ENCODE data around the gene SGCG. TPM values are rescaled to one million over a fixed set of nuclear protein-coding genes. Genes with fewer than 3 reads are reported as not detected.

The SGCG gene
- total RNA-seq, 1 experiment from 2014 or later = not detected

DNA sequence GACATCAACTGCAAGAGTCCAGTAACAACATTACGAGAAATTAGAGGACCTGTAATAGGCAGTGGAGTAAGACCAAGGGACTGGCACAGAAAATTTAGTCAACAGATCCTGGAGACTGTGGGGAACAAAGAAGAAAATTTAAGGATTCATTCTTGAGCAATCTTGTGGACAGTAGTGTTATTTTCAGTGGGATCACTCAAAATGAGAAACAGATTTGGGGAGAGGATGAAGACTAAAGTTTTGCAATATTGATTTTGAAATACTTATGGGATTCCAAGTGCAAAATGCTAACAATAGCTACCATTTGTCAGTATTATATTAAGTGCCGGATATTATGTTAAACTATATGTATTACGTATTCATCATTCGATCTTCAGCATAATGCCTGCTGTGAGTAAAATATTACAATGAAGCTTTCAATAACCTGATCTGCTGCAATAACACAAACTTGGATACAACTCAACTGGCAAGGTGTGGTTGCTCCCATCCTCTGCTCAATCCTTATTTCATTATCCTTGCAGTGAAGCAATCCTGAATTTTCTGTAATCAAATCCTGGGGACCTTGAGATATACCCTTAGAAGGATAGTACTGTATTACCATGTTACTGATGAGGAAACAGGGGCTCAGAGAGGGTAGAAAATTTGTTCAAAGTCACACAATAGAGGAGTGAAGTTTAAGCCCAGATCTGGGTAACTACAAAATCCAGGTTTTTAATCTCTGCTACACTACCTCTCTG lies 168.6 kb downstream of the SGCG start:
- Histone ChIP-seq H4K91ac (ENCODE audit: insufficient read length, low read depth, low read length) (no peak overlapping the region), H3K56ac (ENCODE audit: insufficient read length, low read depth, low read length) (no peak overlapping the region), H3K27me3 (ENCODE audit: insufficient read depth, low read length) (no peaks in the 10 kb centered on the region), H3K9me3 (ENCODE audit: control insufficient read depth, low read depth, low read length) (no peaks in the 10 kb centered on the region), H3K4ac (ENCODE audit: low read depth, low read length) (no peak overlapping the region), H3K18ac (ENCODE audit: insufficient read length, low read depth, low read length) (no peak overlapping the region), H2BK20ac (ENCODE audit: low read depth, low read length, poor library complexity, severe bottlenecking) (no peak overlapping the region), H3K27ac (ENCODE audit: insufficient read length, low read depth, low read length) (no peak overlapping the region), H3K79me1 (ENCODE audit: insufficient read depth, low read depth, low read length, poor library complexity, severe bottlenecking) (peaks cover 5% of the 10 kb centered on the region), H3K9ac (ENCODE audit: extremely low read depth, insufficient read length, low read length) (no peak overlapping the region), H3K23me2 (ENCODE audit: insufficient read length, low read depth, low read length, poor library complexity, severe bottlenecking) (no peaks in the 10 kb centered on the region), H2BK12ac (ENCODE audit: insufficient read length, low read depth, low read length) (no peak overlapping the region), H3K23ac (ENCODE audit: insufficient read length, low read depth, low read length) (no peak overlapping the region), H2BK5ac (ENCODE audit: insufficient read length, low read length) (no peak overlapping the region), H2BK120ac (ENCODE audit: low read depth, low read length, poor library complexity, severe bottlenecking) (no peak overlapping the region), H3K4me2 (ENCODE audit: insufficient read depth, insufficient read length, low read length) (no peak overlapping the region), H3T11ph (ENCODE audit: low read length) (no peak overlapping the region), H4K8ac (replicated peaks; ENCODE audit: insufficient read length, low read depth, low read length) (no peak overlapping the region), H4K5ac (ENCODE audit: insufficient read length, low read depth, low read length) (no peak overlapping the region), H3K4me1 (ENCODE audit: insufficient read depth, low read length) (no peaks in the 10 kb centered on the region), H3K14ac (ENCODE audit: insufficient read depth, low read length) (no peak overlapping the region), H2AFZ (ENCODE audit: low read length) (no peak overlapping the region), H2AK5ac (ENCODE audit: insufficient read length, low read length) (no peak overlapping the region), H4K20me1 (ENCODE audit: control insufficient read depth, insufficient read depth, insufficient read length) (no peaks in the 10 kb centered on the region), H3K79me2 (ENCODE audit: insufficient read depth, low read length) (0 out of 2 replicates have a peak, but pooled peaks cover 4% of the 10 kb centered on the region), H2BK15ac (ENCODE audit: low read depth, low read length) (no peak overlapping the region)
- Mint-ChIP-seq H3K4me3 (no peak overlapping the region), H3K27me3 (ENCODE audit: low read depth) (no peaks in the 10 kb centered on the region), H3K4me1 (no peaks in the 10 kb centered on the region; a peak in 1 of 4 replicates), H3K36me3 (ENCODE audit: insufficient read depth in 1 of 3, low read depth in 3 of 3) (peaks cover 46 to 70% (median 54%) of the 10 kb centered on the region in 3 experiments; a peak in 6 of 7 replicates), H3K27ac (peak overlapping the region in 2 of 3 experiments; percentile 31 to 47; a peak in 1 of 7 replicates), H3K9me3 (no peaks in the 10 kb centered on the region)
- no peak for DNase-seq
- TF ChIP-seq, protein P1, sequence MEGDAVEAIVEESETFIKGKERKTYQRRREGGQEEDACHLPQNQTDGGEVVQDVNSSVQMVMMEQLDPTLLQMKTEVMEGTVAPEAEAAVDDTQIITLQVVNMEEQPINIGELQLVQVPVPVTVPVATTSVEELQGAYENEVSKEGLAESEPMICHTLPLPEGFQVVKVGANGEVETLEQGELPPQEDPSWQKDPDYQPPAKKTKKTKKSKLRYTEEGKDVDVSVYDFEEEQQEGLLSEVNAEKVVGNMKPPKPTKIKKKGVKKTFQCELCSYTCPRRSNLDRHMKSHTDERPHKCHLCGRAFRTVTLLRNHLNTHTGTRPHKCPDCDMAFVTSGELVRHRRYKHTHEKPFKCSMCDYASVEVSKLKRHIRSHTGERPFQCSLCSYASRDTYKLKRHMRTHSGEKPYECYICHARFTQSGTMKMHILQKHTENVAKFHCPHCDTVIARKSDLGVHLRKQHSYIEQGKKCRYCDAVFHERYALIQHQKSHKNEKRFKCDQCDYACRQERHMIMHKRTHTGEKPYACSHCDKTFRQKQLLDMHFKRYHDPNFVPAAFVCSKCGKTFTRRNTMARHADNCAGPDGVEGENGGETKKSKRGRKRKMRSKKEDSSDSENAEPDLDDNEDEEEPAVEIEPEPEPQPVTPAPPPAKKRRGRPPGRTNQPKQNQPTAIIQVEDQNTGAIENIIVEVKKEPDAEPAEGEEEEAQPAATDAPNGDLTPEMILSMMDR (conservative IDR thresholded peaks at IDR 0.05) = 0 out of 3 replicates have a peak, but pooled peaks have one; percentile 8
- no CpG with 5 or more reads among the region's 4 CpGs for WGBS (ENCODE audit: extremely low coverage, insufficient read length, low lambda C conversion rate)

Measured in H9 (cell line).